Hepatocyte (in vitro differentiated cells): ENCODE results near the gene PPARA.

ENCODE experiments used
- CTCF ChIP-seq: fragments of 200-600 bp; sonication (generic); IDR thresholded peaks from 2 replicates; pipeline ENCODE4 v1.5.1; 2016; ENCODE audit warnings: antibody characterized with exemption, mild to moderate bottlenecking; ENCODE audit not compliant: poor library complexity
- EZH2phosphoT487 ChIP-seq: fragments of 200-600 bp; sonication (generic); IDR thresholded peaks from one replicate; pipeline ENCODE4 v1.6.1; 2018; ENCODE audit warnings: antibody characterized with exemption, mild to moderate bottlenecking, low read depth, moderate library complexity; ENCODE audit not compliant: unreplicated experiment, severe bottlenecking

GRCh38 chr22:46179748-46180147 lies 29.4 kb downstream of the PPARA start:
- TF ChIP-seq CTCF (no peak), EZH2phosphoT487 (no peak)
